NCI-H187 (cell line): Measurements from ENCODE around the gene NR6A1.

Experiments used
- DNase-seq, 2 experiments: peaks; one replicate each; lab custom pipeline; 2025; lab: John Stamatoyannopoulos, UW

NR6A1 gene

DNA sequence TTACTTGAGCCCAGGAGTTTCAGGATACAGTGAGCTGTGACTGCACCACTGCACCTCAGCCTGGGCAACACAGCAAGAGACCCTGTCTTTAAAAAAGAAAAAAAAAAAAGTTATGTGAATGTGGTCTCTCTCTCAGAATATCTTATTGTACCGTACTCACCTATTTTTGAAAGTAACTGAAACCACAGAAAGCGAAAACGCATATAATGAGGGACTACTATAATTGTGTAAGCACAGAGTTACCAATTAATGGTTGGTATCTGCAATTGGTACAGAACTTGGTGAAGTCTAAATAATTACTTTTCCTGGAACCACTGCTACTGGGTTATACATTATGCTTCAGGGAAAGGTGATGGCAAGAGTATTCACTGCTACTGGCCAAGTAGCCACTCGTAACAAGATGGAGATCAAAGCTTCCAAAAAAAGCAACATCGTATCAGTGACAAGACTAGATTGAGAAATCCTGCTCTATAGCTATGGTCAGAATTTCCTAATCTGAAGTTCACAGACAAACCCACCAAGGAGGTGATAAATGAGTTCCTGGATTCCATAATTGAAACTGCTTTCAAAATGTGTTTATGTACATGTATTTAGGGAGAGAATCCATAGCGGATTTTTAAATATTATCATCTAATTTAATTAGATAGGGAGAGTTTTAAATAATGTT, 82.7 kb downstream of the NR6A1 start:
- no peak for DNase-seq

DNA sequence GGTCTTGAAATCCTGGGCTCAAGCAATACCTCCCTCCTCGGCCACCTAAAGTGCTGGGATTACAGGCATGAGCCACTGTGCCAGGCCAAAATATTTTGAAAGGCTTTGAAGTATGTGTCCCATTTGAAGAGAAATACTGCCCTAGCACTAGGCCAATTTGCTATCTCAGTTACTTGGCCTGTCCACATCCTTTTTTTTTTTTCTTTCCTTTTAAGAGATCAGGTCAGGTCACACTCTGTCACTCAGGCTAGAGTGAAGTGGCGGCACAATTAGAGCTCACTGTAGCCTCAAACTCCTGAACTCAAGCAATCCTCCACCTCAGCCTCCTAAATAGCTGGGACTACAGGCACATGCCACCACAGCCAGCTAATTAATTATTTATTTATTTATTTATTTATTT, 84.2 kb downstream of the NR6A1 start:
- DNase-seq = no peak

- no peak for DNase-seq
Observed at GRCh38 chr9:124685217-124685616, 85.9 kb downstream of the NR6A1 start.

GRCh38 chr9:124684169-124684568, 86.9 kb downstream of the NR6A1 start:
- DNase-seq = no peak

GRCh38 chr9:124683043-124683442, 88.1 kb downstream of the NR6A1 start:
- no peak for DNase-seq

DNA sequence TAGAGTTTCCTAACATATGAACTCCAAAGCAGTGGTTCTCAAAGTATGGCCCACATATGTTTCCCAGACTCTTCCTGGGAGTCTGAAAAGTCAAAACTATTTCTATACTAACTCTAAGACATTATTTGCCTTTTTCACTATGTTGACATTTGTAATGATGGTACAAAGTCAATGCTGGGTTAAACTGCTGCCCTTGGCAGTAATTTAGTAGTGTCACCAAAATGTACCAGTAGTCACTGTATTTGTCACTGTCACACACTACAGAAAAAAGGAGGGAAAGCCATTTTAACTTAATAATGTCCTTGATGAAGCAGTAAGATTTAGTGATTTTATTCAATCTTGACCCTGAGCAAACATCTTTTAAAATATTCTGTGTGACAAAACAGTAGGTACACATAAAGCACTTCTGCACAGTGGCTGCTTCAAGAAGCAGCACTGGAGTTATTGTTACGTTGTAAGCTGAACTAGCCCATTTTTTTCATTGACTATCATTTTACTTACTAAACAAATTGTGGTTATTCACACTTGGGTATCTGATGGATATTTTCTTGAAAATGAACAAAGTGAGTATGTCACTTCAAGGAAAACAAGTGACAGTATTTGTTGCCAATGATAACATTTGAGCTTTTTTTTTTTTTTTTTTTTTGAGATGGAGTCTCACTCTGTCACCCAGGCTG, 90.3 kb downstream of the NR6A1 start:
- DNase-seq = no peak

GRCh38 chr9:124680049-124680448, 91.1 kb downstream of the NR6A1 start:
- DNase-seq = no peak

GRCh38 chr9:124676159-124676551, 95.0 kb downstream of the NR6A1 start:
- DNase-seq = no peak

DNA sequence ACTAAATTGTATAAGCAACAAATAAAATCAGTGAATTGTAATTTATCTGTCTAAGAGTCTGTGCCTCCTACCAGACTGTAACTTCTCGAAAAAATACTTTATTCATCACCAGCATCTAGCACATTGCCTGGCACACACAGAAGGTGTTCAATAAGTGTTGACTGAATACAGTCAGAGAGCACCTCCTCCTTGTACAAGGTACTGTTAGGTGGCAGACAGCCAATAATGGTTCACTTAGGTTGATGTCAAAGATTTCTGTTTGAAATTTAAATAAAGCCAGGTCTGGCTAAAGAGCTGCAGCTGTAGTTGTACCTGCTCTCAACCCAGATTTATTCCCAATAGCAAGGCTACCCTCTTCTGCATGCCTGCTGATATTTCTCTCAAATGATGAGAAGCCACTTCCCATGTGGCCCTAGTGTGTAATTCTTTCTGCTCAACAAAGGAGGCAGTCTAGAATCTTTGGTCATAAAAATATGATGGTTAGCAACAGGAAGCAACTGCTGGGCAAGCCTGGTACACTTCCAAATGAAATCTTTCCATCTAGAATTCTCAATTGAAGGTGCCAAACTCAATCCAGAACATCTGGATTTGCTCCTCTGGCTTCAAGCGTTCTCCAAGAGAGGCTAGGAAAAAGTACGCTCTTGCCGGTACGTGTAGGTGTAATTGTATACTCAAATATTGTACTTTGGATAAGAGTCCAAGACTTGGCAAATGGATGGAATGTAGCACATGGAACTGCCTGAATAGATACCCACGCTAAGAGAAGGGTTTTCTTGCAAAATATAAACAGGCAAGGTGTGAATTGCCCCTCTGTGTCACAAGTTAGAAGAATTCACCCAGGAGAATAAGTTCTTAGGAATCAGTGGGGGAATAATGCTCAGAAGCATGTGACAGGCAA, 95.6 kb downstream of the NR6A1 start:
- no peak for DNase-seq

- no peak for DNase-seq
Observed at GRCh38 chr9:124674651-124675050, 96.5 kb downstream of the NR6A1 start.

DNA sequence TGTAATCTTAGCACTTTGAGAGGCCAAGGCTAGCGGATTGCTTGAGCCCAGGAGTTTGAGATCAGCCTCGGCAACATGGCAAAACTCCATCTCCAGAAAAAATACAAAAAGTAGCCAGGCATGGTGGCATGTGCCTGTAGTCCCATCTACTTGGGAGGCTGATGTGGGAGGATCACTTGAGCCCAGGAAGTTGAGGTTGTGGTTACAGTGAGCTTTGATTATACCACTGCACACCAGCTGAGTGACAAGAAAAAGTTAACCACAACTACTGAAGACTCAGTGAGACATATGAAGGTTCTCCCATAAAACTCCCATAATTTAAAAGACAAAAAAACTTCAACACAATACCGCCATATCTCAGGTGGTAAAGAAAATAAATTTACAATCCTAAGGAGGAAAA, 98.0 kb downstream of the NR6A1 start:
- DNase-seq = no peak

- DNase-seq = no peak
Observed at GRCh38 chr9:124671861-124672260, 99.2 kb downstream of the NR6A1 start.

DNA sequence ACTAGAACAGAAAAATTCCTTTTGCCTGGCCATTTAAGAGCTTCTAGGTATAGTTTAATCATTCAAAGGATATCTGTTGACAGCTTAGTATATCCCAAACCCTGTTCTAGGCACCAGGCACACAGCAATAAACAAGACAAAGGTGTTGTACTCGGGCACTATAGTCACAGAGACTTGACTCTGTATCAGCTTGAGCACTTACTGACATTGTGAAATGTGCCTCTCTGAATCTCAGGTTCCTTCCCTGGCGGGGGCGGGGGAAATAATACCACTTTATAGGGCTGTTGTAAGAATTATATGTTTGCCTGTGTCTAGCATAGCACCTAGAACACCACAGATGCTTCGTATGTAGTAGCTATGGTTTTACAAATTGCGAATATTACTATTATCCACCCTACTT, 104.5 kb downstream of the NR6A1 start:
- no peak for DNase-seq

GRCh38 chr9:124665391-124666058, 105.6 kb downstream of the NR6A1 start:
- no peak for DNase-seq

GRCh38 chr9:124664143-124664542, 107.0 kb downstream of the NR6A1 start:
- DNase-seq = no peak

- no peak for DNase-seq
Observed at GRCh38 chr9:124663046-124663961, 107.8 kb downstream of the NR6A1 start.

- no peak for DNase-seq
Observed at GRCh38 chr9:124662561-124662960, 108.5 kb downstream of the NR6A1 start.

GRCh38 chr9:124661271-124661670, 109.8 kb downstream of the NR6A1 start:
- DNase-seq = no peak

GRCh38 chr9:124660341-124660801, 110.7 kb downstream of the NR6A1 start:
- DNase-seq = no peak

DNA sequence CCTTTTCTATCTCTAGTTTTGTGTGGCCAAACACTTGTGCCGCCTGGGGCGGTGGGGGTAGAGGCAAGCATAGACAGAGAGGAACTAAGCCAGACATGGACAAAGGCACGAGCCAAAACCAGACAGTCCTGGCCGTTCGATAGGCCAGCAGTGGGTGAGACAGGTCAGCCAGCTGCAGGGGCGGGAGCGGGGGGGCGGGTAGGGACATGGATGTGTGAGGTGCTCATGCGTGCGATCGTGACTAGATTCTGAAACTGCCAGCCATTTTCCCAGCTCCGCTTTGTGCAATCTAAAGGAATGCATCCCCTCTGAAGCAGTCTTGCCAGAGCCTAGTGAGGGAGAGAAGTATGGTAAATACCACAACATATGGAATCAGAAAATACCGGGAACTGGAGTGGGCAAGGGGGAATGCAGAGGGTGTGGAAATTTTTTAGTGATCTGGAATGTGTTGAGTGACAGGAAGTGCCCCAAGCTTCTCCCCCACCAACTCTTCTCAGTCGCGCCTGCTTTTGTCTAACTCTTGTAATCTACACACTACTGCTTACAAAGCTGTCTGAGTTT, 111.9 kb downstream of the NR6A1 start:
- no peak for DNase-seq
